Limb (tissue), 2 donors: Measurements from ENCODE around the gene SOX6.

Experiments used
- DNase-seq, 2 donors: peaks; one replicate each; pipeline ENCODE4 v3.0.0-alpha.2; 2016; ENCODE audit errors: extremely low spot score in 2 of 2

Gene SOX6

GRCh38 chr11:16278979-16279378 is 77.4 kb downstream of the SOX6 start:
- no peak for DNase-seq

- DNase-seq: no peak
These were observed 78.1 kb downstream of the SOX6 start for GRCh38 chr11:16278273-16278672.

GRCh38 chr11:16276251-16276650 is 80.1 kb downstream of the SOX6 start:
- no peak for DNase-seq

DNA sequence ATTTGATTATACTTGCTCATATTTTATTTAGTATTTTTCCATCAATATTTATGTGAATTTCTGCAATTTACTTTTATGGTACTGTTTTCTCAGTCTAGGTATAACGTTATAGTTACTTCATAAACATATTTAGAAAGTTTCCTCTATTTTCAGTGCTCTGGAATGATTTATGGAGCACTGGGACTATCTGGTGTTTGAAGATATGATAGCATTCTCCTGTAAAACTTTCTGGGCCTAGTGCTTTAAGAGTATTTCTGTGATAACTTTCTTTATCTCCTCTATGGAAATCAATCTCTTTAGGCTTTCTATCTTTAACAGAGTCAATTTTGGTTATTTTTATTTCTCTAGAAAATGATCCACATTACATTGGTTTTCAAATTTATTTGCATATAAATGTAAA is 85.1 kb downstream of the SOX6 start:
- no peak for DNase-seq

GRCh38 chr11:16266021-16266420 is 90.3 kb downstream of the SOX6 start:
- no peak for DNase-seq

DNA sequence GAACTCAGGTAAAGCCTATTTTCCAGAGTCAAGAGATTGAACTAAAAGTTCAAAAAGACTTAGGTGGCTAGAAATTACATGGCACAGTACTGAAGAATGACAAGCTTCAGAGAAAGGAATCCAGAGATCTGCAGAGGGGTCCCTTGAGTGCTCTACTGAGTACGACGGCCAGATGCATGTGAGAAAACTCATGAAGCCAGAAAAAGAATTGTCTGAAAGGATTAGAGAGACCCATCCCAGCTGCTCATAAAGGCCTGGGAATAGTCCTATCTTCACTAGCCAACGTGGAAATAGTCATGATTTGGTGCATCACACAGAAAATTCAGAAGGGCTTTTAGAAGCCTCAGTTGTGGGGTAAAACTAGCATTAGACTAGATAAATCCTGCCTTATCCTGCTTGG is 91.3 kb downstream of the SOX6 start:
- no peak for DNase-seq

DNA sequence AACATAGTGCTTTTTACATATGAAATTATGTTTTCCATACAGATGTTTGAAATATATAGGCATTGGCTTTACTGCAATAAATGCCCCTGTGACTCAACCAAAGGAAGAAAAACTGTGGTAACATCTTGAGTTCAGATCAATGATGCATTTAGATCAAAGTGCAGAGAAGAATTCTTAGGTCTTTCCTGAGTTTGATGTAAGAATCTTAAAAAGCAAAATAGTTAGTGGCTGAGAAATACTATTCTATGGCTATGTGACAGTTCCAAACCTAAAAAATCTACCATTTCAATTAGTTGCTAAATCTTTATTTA is 93.7 kb downstream of the SOX6 start:
- DNase-seq: no peak

GRCh38 chr11:16261836-16262644 is 94.3 kb downstream of the SOX6 start:
- DNase-seq: no peak

DNA sequence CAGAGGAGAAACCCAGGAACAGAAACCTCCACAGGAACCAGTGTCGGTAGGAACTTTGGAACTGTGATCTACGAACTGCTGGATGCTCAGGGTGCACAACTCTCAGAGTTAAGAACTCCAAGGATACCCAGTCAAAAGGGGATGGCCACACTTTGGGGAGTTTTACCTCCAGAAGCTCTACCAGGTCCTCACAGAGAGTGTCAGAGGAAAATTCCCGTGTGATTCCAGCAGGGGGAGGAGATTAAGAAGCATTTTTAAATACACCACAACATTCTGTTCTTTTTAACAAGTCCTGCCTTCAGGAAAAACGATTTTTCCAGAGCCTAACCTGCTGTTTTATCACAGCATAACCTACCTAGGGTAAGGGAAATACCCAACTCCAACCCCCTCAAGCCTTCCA is 104.0 kb downstream of the SOX6 start:
- no peak for DNase-seq

GRCh38 chr11:16248248-16248647 is 108.1 kb downstream of the SOX6 start:
- DNase-seq: no peak

DNA sequence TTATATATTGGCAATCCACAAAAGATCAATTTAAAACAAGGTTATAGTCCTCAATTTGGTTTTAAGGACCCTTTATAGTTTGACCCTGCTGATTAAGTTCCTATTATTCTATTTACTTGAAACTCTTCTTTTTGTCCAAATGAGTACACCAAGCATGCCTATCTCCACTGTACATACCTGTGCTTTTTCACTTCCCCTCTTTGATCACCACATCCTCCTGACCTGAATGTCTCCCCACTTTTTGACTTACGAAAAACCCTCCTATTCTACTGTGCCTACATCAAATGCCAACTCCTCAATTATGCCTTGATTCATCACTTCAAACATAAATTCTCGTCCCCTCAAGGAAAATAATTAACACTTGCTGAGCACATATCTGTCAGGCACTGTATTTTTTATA is 113.5 kb downstream of the SOX6 start:
- no peak for DNase-seq

GRCh38 chr11:16240687-16241086 is 115.7 kb downstream of the SOX6 start:
- no peak for DNase-seq

DNA sequence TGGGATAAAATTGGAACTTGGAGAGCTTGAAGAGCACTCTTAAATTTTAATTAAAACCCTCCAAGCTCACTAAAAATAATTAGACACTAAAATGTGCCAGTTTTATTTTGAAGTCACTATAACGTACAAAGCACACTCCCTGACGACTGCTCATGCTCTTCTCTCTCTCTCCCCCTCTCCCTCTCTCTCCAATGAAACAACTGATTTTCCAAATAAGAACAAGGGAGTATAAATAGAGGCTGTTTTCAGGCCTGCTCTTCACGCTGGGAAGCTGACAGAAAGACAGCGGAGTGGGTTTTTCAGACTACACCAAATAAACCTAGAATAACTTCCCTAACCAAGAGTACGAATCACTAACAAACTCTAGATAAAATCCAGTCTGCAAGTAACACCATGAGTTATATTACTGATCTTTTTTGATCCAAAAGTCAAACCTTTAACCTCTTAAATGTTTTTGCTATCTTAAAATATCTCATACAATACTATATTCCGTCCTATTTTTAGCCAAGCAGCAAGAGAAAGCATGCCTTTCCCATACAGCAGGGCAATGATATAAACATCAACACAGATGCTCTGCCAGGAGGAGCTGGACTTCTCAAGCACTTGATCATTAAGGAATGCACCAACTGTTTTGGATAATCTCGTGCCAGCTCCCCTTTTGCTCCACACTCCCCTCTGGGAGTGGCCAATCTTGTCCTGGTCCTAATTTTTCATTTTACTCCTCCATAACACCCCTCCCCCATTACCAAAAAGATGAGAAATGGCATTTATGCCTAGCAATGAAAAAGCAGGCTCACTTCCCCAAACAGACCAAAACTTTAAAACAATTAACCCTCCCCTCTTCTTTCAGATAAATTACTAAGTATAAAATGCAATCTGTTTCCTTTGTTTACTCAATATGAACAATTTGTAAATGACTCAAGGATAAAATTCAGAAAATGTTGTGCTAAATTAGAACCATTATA is 116.9 kb downstream of the SOX6 start:
- peak in 1 of 2 donors; percentile 55 for DNase-seq

DNA sequence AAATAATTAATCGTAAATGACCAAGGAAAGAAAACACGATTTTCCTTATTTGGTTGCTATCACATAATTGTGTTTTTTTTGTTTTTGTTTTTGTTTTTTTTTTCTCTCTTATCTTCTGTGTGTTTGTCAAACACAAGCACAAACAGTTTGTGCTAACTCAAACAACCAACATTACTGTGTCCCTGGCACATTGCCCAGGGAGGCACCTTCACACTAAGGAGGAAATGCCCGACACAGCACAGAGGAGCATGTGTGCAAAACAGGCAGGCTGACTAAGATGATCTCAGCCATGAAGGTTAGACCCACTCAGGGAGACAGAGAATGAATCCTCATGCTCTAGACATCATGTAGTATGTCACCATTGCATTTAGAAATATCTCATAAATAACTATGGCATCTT is 130.1 kb downstream of the SOX6 start:
- DNase-seq: no peak

DNA sequence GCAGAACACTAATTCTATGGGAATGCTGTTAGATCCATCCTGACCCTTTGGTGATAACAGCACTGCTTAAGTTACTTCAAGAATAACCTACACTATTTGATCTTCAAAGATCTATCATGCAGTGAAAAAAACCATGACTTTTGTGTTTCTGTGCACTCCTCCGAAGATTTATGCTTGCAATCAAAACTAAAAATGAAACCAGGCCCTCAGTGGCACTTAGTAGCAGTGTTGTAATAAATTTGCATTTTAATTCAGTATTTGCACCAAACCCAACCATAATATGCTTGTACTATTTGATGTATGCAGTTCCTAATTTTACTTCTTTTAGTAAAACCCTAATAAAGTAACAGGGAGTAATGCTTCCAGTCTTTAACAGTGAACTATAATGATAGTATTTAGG is 130.7 kb downstream of the SOX6 start:
- no peak for DNase-seq

GRCh38 chr11:16223558-16223957 is 132.8 kb downstream of the SOX6 start:
- DNase-seq: no peak

DNA sequence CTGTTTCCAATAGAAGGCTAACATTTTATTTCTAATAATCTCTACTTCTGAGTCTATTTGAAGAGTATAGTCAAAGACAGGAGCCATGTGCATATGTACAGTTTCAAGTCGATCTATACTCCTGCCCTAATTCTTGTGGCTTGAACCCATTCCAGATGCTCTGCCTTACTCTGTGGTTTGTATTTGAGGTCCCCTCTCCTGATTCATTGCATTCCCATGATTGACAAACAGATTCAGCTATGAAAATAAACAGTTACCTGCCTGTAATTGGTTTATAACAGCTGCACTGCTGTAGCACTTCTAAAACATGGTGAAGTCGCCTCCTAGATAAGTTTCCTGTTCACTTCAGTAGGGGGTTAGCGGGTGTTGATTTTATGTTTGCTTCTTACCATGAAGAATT is 138.7 kb downstream of the SOX6 start:
- no peak for DNase-seq

- DNase-seq: no peak
These were observed 139.5 kb downstream of the SOX6 start for GRCh38 chr11:16216831-16217230.

GRCh38 chr11:16215352-16215751 is 141.0 kb downstream of the SOX6 start:
- no peak for DNase-seq

DNA sequence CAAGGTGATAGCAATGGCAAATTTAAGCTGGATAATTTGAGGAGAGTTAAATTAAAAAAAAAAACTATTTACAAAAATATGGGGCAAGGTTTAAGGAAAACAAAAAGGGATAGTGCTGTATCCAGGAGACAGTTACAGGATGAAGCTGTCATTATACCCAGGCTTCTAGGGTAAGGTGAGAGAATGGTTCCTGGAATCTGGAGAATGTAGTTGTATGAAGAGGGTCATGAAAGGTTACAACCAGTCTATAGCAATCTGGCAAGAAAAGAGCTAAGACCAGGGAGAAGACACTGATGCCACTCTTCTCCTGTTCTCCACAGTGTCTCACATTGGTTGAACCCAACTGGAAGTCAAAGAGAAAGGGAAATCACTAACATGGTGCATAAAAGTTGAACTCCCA is 144.9 kb downstream of the SOX6 start:
- no peak for DNase-seq

DNA sequence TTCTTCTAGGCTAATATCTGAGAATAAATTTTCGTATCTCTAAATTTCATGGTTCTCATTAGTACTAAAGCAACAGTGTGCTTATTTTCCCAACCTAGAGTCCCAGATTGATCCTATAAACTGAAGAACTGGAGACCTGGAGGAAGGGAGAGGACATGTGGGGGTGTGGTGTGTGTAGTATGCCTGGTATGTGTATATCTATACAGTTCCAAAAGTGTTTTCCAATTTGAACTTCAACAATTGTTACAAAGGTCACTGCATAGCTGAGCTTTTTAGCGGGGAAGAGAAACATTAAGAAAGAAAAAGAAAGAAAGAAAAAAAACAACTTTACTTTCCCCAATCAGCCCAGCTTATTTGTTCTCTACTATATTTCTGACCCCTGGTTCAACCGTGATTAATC is 152.1 kb downstream of the SOX6 start:
- DNase-seq: no peak

DNA sequence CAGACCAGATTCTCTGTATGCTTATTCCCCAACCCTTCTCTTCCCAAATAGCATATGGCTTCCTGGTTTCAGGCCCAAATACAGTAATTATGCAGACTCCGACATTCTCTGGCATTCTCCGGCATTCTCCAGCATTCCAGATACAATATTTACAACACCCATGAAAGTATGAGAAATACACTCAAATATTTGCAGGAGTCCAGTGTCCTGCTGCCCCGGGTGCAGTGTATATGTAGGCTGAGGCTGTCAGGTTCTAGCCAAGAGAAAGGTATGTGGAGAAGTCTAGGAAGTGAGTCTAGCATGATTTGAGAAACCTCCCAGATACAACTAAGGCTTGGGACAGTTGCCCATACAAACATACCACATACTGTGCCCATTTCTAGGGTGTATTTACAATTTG is 160.7 kb downstream of the SOX6 start:
- no peak for DNase-seq

DNA sequence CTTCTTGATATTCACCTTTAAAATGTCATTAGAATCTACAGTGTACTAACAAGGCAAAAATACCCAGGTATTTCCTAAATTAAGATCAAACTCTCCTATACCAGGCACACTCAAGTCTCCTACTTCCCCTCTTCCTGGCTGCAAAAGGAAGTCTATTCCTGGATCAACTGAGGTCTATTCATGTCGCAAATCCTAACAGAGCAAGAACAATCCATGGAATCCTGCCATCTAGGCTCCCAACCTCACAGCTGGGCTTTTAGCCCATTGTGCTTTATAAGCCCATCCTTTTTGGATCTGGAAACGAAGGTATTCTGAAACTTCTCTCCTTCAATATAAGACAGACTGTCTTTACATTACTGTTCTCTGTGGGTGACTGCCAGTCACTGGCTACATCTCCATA is 161.8 kb downstream of the SOX6 start:
- peak in 1 of 2 donors; percentile 39 for DNase-seq
